Measurements from ENCODE around the gene SLAMF9.

- no peak for TF ChIP-seq CTCF (IDR thresholded peaks at IDR 0.05)
- TF ChIP-seq POLR2A (IDR thresholded peaks at IDR 0.05): no peak
Measured at GRCh38 chr1:160001440-160001839, 47.4 kb upstream of the SLAMF9 start.

Data from right lobe of liver (tissue), 4 donors.